Measurements from ENCODE around the gene TPD52L3. TPM values are rescaled to one million over a fixed set of nuclear protein-coding genes. Genes with fewer than 3 reads are reported as not detected.
A peak's percentile ranks its signal among the peaks of the same experiment; 100 is the strongest.

TPD52L3 gene
- total RNA-seq, 4 donors from 2014 or later: not detected

GRCh38 chr9:6330958-6331634, 2.9 kb downstream of the TPD52L3 start:
- TF ChIP-seq CTCF (IDR thresholded peaks at IDR 0.05): no peak
- DNase-seq (ENCODE audit: low spot score) (no peak), ATAC-seq (ENCODE audit: low FRiP score) (no peak)

- DNase-seq (ENCODE audit: low spot score) (no peak), ATAC-seq (ENCODE audit: low FRiP score) (no peak)
- no peak for TF ChIP-seq CTCF (IDR thresholded peaks at IDR 0.05)
These were observed 6.1 kb downstream of the TPD52L3 start for GRCh38 chr9:6334305-6334704.

- ATAC-seq (ENCODE audit: low FRiP score) (no peak), DNase-seq (ENCODE audit: low spot score) (no peak)
- TF ChIP-seq CTCF (IDR thresholded peaks at IDR 0.05): no peak
These were observed 20.6 kb downstream of the TPD52L3 start for GRCh38 chr9:6348766-6349165.

- no peak for TF ChIP-seq CTCF (IDR thresholded peaks at IDR 0.05)
- no peak for DNase-seq (ENCODE audit: low spot score)
- ATAC-seq (ENCODE audit: low FRiP score): no peak
These were observed 23.6 kb downstream of the TPD52L3 start for GRCh38 chr9:6351737-6352136.

GRCh38 chr9:6354072-6354686, 26.0 kb downstream of the TPD52L3 start:
- DNase-seq (ENCODE audit: low spot score) (no peak), ATAC-seq (ENCODE audit: low FRiP score) (peak; percentile 75)
- TF ChIP-seq CTCF (IDR thresholded peaks at IDR 0.05): peak in 1 of 3 donors; percentile 34

- no peak for DNase-seq (ENCODE audit: low spot score)
- no peak for ATAC-seq (ENCODE audit: low FRiP score)
- TF ChIP-seq CTCF (IDR thresholded peaks at IDR 0.05): no peak
These were observed 27.6 kb downstream of the TPD52L3 start for GRCh38 chr9:6355728-6356127.

- TF ChIP-seq CTCF (IDR thresholded peaks at IDR 0.05): no peak
- no peak for DNase-seq (ENCODE audit: low spot score)
- no peak for ATAC-seq (ENCODE audit: low FRiP score)
These were observed 28.3 kb downstream of the TPD52L3 start for GRCh38 chr9:6356441-6356840.

Data from omental fat pad (tissue), 4 donors.